ENCODE measurements around the gene CRADD. TPM values are rescaled to one million over a fixed set of nuclear protein-coding genes. Genes with fewer than 3 reads are reported as not detected.

The CRADD gene
- total RNA-seq, 2 experiments from 2014 or later: 7.0 to 11.3 TPM

DNA sequence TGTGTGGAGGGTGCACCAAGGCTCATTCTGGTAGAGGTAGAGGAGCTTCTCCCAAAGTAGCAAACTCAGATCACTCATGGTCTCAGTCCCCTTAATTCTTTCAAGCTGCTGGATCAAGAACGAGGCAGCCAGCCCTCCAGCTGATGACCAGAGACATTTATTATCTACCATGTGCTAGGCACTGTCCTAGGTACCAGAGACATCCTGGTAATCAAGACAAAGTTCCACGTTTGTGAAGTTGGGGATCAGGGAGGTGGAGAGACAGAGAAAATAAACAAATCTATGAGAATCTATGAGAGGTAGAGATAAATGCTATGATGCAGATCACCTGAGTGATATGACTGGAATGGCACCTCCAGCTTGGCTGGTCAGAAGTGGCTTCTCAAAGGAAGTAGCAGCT lies 130.2 kb downstream of the CRADD start:
- Mint-ChIP-seq H3K27me3 (no peaks in the 10 kb centered on the region), H3K4me3 (no peak overlapping the region), H3K36me3 (ENCODE audit: low read depth) (peaks cover 3% of the 10 kb centered on the region), H3K9me3 (no peaks in the 10 kb centered on the region), H3K4me1 (ENCODE audit: low read depth) (peaks cover 37% of the 10 kb centered on the region), H3K27ac (no peak overlapping the region)
- ATAC-seq (no peak), DNase-seq (no peak)
- intact Hi-C loops (cut with micrococcal nuclease): no loop called here
- ChIA-PET POLR2A (interaction anchor here (0.6 kb wide), 1 partner anchor 9 kb away, joined by 3 read pairs; no protein-coding TSS in a partner anchor), CTCF (interaction anchor here (1.0 to 1.5 kb wide), 3 partner anchors 11 to 294 kb away, joined by 3 to 4 read pairs (median 4); no protein-coding TSS in a partner anchor)
- TF ChIP-seq, protein P1, sequence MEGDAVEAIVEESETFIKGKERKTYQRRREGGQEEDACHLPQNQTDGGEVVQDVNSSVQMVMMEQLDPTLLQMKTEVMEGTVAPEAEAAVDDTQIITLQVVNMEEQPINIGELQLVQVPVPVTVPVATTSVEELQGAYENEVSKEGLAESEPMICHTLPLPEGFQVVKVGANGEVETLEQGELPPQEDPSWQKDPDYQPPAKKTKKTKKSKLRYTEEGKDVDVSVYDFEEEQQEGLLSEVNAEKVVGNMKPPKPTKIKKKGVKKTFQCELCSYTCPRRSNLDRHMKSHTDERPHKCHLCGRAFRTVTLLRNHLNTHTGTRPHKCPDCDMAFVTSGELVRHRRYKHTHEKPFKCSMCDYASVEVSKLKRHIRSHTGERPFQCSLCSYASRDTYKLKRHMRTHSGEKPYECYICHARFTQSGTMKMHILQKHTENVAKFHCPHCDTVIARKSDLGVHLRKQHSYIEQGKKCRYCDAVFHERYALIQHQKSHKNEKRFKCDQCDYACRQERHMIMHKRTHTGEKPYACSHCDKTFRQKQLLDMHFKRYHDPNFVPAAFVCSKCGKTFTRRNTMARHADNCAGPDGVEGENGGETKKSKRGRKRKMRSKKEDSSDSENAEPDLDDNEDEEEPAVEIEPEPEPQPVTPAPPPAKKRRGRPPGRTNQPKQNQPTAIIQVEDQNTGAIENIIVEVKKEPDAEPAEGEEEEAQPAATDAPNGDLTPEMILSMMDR (IDR thresholded peaks at IDR 0.05): no peak

DNA sequence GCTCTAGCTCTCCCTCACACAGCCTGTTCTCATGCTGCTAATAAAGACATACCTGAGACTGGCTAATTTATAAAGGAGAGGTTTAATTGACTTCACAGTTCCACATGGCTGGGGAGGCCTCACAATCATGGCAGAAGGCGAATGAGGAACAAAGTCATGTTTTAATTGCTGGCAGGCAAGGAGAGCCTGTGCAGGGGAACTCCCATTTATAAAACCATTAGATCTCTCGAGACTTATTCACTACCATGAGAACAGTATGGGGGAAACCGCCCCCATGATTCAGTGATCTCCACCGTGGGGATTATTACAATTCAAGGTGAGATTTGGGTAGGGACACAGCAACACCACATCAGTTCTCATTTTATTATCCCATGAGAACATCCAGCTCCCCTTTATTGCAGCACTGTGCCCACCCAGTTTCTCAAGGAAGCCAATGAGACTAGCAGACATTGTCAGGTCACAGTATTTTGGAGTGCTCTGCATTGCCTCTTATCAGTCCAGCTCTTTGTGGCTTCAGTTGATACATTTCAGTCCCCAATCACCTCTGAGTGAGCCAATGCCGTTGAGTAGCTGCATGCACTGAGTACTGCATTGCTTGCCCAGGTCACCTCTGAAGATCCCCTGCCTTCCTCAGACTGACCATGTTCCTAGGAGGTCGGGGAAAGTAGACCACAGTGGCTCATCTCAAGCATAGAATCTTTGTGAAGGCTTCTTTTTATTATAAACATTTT lies 131.2 kb downstream of the CRADD start:
- no peak for ATAC-seq
- no peaks in the 10 kb centered on the region for H3K9me3 Mint-ChIP-seq
- TF ChIP-seq, protein P1 (IDR thresholded peaks at IDR 0.05): no peak
- H3K4me3 Mint-ChIP-seq: no peak overlapping the region
- ChIA-PET POLR2A (interaction anchor here (0.6 kb wide), 1 partner anchor 10 kb away, joined by 3 read pairs; no protein-coding TSS in a partner anchor), CTCF (interaction anchor here (0.7 to 1.5 kb wide), 3 partner anchors 10 to 292 kb away, joined by 3 to 4 read pairs (median 4); no protein-coding TSS in a partner anchor)
- no peak overlapping the region for H3K27ac Mint-ChIP-seq
- intact Hi-C loops (cut with micrococcal nuclease): no loop called here
- no peaks in the 10 kb centered on the region for H3K36me3 Mint-ChIP-seq (ENCODE audit: low read depth)
- peaks cover 33% of the 10 kb centered on the region for H3K4me1 Mint-ChIP-seq (ENCODE audit: low read depth)
- no peak for DNase-seq
- H3K27me3 Mint-ChIP-seq: no peaks in the 10 kb centered on the region

DNA sequence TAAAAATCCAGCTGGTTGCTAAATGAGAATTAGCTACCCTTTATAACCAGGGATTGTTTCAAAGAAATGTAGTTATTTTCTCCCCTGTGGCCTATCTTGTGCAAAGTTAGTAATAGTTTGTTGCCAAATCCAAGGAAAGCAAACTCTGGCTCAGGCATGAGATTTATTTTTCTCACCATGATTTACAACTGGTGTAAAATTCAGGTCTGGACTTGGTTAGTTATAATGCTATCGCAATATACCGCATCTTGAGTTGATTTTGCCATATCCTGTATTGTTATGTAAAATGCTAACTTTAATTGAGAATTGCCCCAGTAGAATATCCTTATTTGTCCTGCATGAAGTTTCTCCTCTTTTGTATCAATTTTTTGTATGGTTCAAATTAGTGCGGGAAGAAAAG lies 135.5 kb downstream of the CRADD start:
- Mint-ChIP-seq H3K4me3 (no peak overlapping the region), H3K27ac (no peak overlapping the region), H3K4me1 (ENCODE audit: low read depth) (peaks cover 8% of the 10 kb centered on the region), H3K36me3 (ENCODE audit: low read depth) (no peaks in the 10 kb centered on the region), H3K9me3 (no peaks in the 10 kb centered on the region), H3K27me3 (no peaks in the 10 kb centered on the region)
- no peak for ATAC-seq
- TF ChIP-seq, protein P1 (IDR thresholded peaks at IDR 0.05): no peak
- no peak for DNase-seq
- POLR2A ChIA-PET: no interaction called here
- intact Hi-C loops (cut with micrococcal nuclease): no loop called here
- CTCF ChIA-PET: no interaction called here

DNA sequence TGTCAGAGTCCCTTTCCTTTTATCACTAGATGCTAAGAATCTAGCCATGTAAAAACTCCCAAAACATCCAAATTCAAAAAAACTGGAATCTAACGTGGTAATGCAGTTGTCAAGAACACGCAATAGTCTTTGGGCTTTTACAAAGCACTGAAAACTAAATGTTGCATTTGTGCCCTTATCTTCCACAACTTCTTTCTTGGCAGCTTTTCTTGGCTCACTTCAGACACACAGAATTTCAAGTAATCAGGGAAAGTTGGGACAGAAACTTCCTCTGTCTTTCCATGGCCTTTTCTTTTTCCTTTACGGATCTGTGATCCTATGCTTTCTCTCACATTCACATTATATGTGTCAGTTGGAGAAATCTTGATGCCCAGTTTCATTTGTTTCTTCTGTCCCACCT lies 136.0 kb downstream of the CRADD start:
- intact Hi-C loops (cut with micrococcal nuclease): no loop called here
- Mint-ChIP-seq H3K4me3 (no peak overlapping the region), H3K4me1 (ENCODE audit: low read depth) (peaks cover 6% of the 10 kb centered on the region), H3K27ac (no peak overlapping the region), H3K27me3 (no peaks in the 10 kb centered on the region), H3K36me3 (ENCODE audit: low read depth) (no peaks in the 10 kb centered on the region), H3K9me3 (no peaks in the 10 kb centered on the region)
- CTCF ChIA-PET: no interaction called here
- POLR2A ChIA-PET: no interaction called here
- DNase-seq: no peak
- TF ChIP-seq, protein P1 (IDR thresholded peaks at IDR 0.05): no peak
- no peak for ATAC-seq
